Measurements from ENCODE around the gene STK33. TPM values are rescaled to one million over a fixed set of nuclear protein-coding genes. Genes with fewer than 3 reads are reported as not detected.

STK33 gene
- polyA plus RNA-seq, 1 donor from 2014 or later, result 13.9 TPM

GRCh38 chr11:8631395-8632118 is 37.5 kb upstream of the STK33 start:
- Histone ChIP-seq H3K27me3 (ENCODE audit: insufficient read depth, low read depth, low read length) (no peaks in the 10 kb centered on the region), H3F3A (ENCODE audit: insufficient read depth, low read length, poor library complexity, severe bottlenecking) (no peaks in the 10 kb centered on the region), H3K4me3 (ENCODE audit: low read length) (no peak overlapping the region), H4K20me1 (ENCODE audit: insufficient read depth) (no peaks in the 10 kb centered on the region), H2AFZ (ENCODE audit: low read depth, low read length) (no peak overlapping the region), H3K36me3 (ENCODE audit: insufficient read depth, low read length) (no peaks in the 10 kb centered on the region), H3K27ac (ENCODE audit: low read length) (no peak overlapping the region), H3K9me2 (ENCODE audit: insufficient read depth, low read length) (no peaks in the 10 kb centered on the region), H3K4me2 (ENCODE audit: low read length) (no peak overlapping the region), H3K79me2 (replicated peaks; ENCODE audit: insufficient read depth, low read length) (no peaks in the 10 kb centered on the region), H3K9ac (ENCODE audit: low read length) (no peak overlapping the region), H3K9me3 (ENCODE audit: low read length) (no peaks in the 10 kb centered on the region)
- no peak for TF ChIP-seq EZH2 (IDR thresholded peaks at IDR 0.05; ENCODE audit: borderline replicate concordance, insufficient read depth, low read length, poor library complexity, severe bottlenecking)
- no peak for TF ChIP-seq EP300 (conservative IDR thresholded peaks at IDR 0.05; ENCODE audit: poor library complexity, severe bottlenecking)
- TF ChIP-seq POLR2AphosphoS5 (IDR thresholded peaks at IDR 0.05), result no peak
- no peak for TF ChIP-seq SMC3 (conservative IDR thresholded peaks at IDR 0.05; ENCODE audit: poor library complexity)
- no peak for TF ChIP-seq CTCF (IDR thresholded peaks at IDR 0.05; ENCODE audit: poor library complexity, severe bottlenecking)
- TF ChIP-seq RAD21 (conservative IDR thresholded peaks at IDR 0.05), result no peak
- TF ChIP-seq TAF1 (IDR thresholded peaks at IDR 0.05; ENCODE audit: low read depth), result no peak
- TF ChIP-seq MXI1 (conservative IDR thresholded peaks at IDR 0.05; ENCODE audit: poor library complexity, severe bottlenecking), result no peak
- no peak for TF ChIP-seq REST (IDR thresholded peaks at IDR 0.05; ENCODE audit: borderline replicate concordance)

- H3K79me2 ChIP-seq (replicated peaks; ENCODE audit: insufficient read depth, low read length), result no peaks in the 10 kb centered on the region
- no peak overlapping the region for H3K4me2 ChIP-seq (ENCODE audit: low read length)
- TF ChIP-seq MXI1 (conservative IDR thresholded peaks at IDR 0.05; ENCODE audit: poor library complexity, severe bottlenecking) (no peak), TAF1 (IDR thresholded peaks at IDR 0.05; ENCODE audit: low read depth) (no peak), REST (IDR thresholded peaks at IDR 0.05; ENCODE audit: borderline replicate concordance) (no peak), CTCF (IDR thresholded peaks at IDR 0.05; ENCODE audit: poor library complexity, severe bottlenecking) (no peak), EP300 (conservative IDR thresholded peaks at IDR 0.05; ENCODE audit: poor library complexity, severe bottlenecking) (no peak), SMC3 (conservative IDR thresholded peaks at IDR 0.05; ENCODE audit: poor library complexity) (no peak), EZH2 (IDR thresholded peaks at IDR 0.05; ENCODE audit: borderline replicate concordance, insufficient read depth, low read length, poor library complexity, severe bottlenecking) (no peak), RAD21 (conservative IDR thresholded peaks at IDR 0.05) (no peak)
- H3F3A ChIP-seq (ENCODE audit: insufficient read depth, low read length, poor library complexity, severe bottlenecking), result no peaks in the 10 kb centered on the region
- no peak overlapping the region for H3K4me3 ChIP-seq (ENCODE audit: low read length)
- H3K9ac ChIP-seq (ENCODE audit: low read length), result no peak overlapping the region
- no peaks in the 10 kb centered on the region for H3K9me3 ChIP-seq (ENCODE audit: low read length)
- no peaks in the 10 kb centered on the region for H4K20me1 ChIP-seq (ENCODE audit: insufficient read depth)
- H3K9me2 ChIP-seq (ENCODE audit: insufficient read depth, low read length), result no peaks in the 10 kb centered on the region
- H3K27ac ChIP-seq (ENCODE audit: low read length), result no peak overlapping the region
- no peaks in the 10 kb centered on the region for H3K27me3 ChIP-seq (ENCODE audit: insufficient read depth, low read depth, low read length)
- no peak overlapping the region for H2AFZ ChIP-seq (ENCODE audit: low read depth, low read length)
- no peaks in the 10 kb centered on the region for H3K36me3 ChIP-seq (ENCODE audit: insufficient read depth, low read length)
Observed at GRCh38 chr11:8624698-8625097, 30.7 kb upstream of the STK33 start.

All from neural cell (in vitro differentiated cells).